ENCODE data around the gene UCMA. TPM values are rescaled to one million over a fixed set of nuclear protein-coding genes. Genes with fewer than 3 reads are reported as not detected.

The UCMA gene
- total RNA-seq, 4 donors from 2014 or later: not detected

- no peak for ATAC-seq (ENCODE audit: low FRiP score)
- no peak for TF ChIP-seq CTCF (IDR thresholded peaks at IDR 0.05)
These were observed 60.6 kb downstream of the UCMA start for GRCh38 chr10:13173616-13174015.

More at GRCh38 chr10:13173616-13174015, 60.6 kb downstream of the UCMA start:
- DNase-seq (ENCODE audit: low spot score): no peak

Small RNA genes within 50 kb of the gene (small RNA-seq; reads per million reads assigned to genes)
- not detected for gene RNU6-6P

Other genes with a start within 250 kb of the UCMA start
- 10 to 100 TPM; 23.5 to 77.8 (median 39.1) TPM for gene CCDC3, start 232.7 kb downstream of the UCMA start, total RNA-seq
- gene OPTN, start 134.2 kb downstream of the UCMA start, total RNA-seq: 100 to 1,000 TPM in 1 of 4 donors, 10 to 100 TPM in 3; 59.6 to 123 (median 77.1) TPM
- gene MCM10, start 72.8 kb downstream of the UCMA start, total RNA-seq: 1 to 10 TPM; 1.3 to 7.6 (median 2.8) TPM
- 10 to 100 TPM; 21.9 to 54.1 (median 35.9) TPM for gene PHYH, start 65.7 kb upstream of the UCMA start, total RNA-seq
- gene SEPHS1, start 113.9 kb upstream of the UCMA start, total RNA-seq: 10 to 100 TPM; 28.9 to 41.3 (median 37.9) TPM

Measured in omental fat pad (tissue), 4 donors.